ENCODE measurements around the gene AFF1. TPM values are rescaled to one million over a fixed set of nuclear protein-coding genes. Genes with fewer than 3 reads are reported as not detected.

AFF1 gene
- total RNA-seq, 1 donor from 2014 or later: 89.3 TPM

- DNase-seq (ENCODE audit: low spot score, unreplicated experiment): no peak
- peaks cover 7% of the 10 kb centered on the region for H3K36me3 Mint-ChIP-seq (ENCODE audit: insufficient read depth)
- H3K27ac Mint-ChIP-seq: no peak overlapping the region
- H3K4me3 Mint-ChIP-seq (ENCODE audit: low read depth): no peak overlapping the region
- no peak for TF ChIP-seq CTCF (IDR thresholded peaks at IDR 0.05; ENCODE audit: unreplicated experiment)
- no peaks in the 10 kb centered on the region for H3K4me1 Mint-ChIP-seq (ENCODE audit: low read depth)
- H3K27me3 Mint-ChIP-seq: no peaks in the 10 kb centered on the region
- H3K9me3 Mint-ChIP-seq (ENCODE audit: low read depth): peaks cover 3% of the 10 kb centered on the region
These were observed 250.5 kb downstream of the AFF1 start for GRCh38 chr4:87185146-87185870.

- H3K4me1 Mint-ChIP-seq (ENCODE audit: low read depth): no peaks in the 10 kb centered on the region
- no peak overlapping the region for H3K4me3 Mint-ChIP-seq (ENCODE audit: low read depth)
- no peak overlapping the region for H3K27ac Mint-ChIP-seq
- H3K27me3 Mint-ChIP-seq: no peaks in the 10 kb centered on the region
- peaks cover 5% of the 10 kb centered on the region for H3K36me3 Mint-ChIP-seq (ENCODE audit: insufficient read depth)
- DNase-seq (ENCODE audit: low spot score, unreplicated experiment): no peak
- no peak for TF ChIP-seq CTCF (IDR thresholded peaks at IDR 0.05; ENCODE audit: unreplicated experiment)
- peaks cover 3% of the 10 kb centered on the region for H3K9me3 Mint-ChIP-seq (ENCODE audit: low read depth)
These were observed 253.2 kb downstream of the AFF1 start for GRCh38 chr4:87188048-87188447.

- H3K27ac Mint-ChIP-seq: no peak overlapping the region
- peaks cover 3% of the 10 kb centered on the region for H3K9me3 Mint-ChIP-seq (ENCODE audit: low read depth)
- H3K27me3 Mint-ChIP-seq: no peaks in the 10 kb centered on the region
- DNase-seq (ENCODE audit: low spot score, unreplicated experiment): no peak
- H3K36me3 Mint-ChIP-seq (ENCODE audit: insufficient read depth): peaks cover 5% of the 10 kb centered on the region
- H3K4me1 Mint-ChIP-seq (ENCODE audit: low read depth): no peaks in the 10 kb centered on the region
- no peak overlapping the region for H3K4me3 Mint-ChIP-seq (ENCODE audit: low read depth)
- no peak for TF ChIP-seq CTCF (IDR thresholded peaks at IDR 0.05; ENCODE audit: unreplicated experiment)
These were observed 254.1 kb downstream of the AFF1 start for GRCh38 chr4:87188932-87189331.

Other genes starting within 250 kb of the AFF1 start
- not detected in 2 replicates for gene SLC10A6, start 85.6 kb upstream of the AFF1 start, total RNA-seq
- 2.0 TPM in 2 replicates for gene C4orf36, start 42.6 kb upstream of the AFF1 start, total RNA-seq

Data from progenitor cell of endocrine pancreas (in vitro differentiated cells).